HEK293 (cell line): ENCODE measurements around the gene INO80E.

Source experiments
- CTCF ChIP-seq: fragments of 450-650 bp; formaldehyde crosslinking; IDR thresholded peaks from 2 replicates; pipeline ENCODE4 v1.5.1; 2016; ENCODE audit warnings: missing biosample characterization, missing genetic modification characterization
- REST ChIP-seq: fragments of 450-650 bp; formaldehyde crosslinking; IDR thresholded peaks from 2 replicates; pipeline ENCODE4 v1.5.1; 2016; ENCODE audit warnings: missing biosample characterization, missing genetic modification characterization
- SP2 ChIP-seq: fragments of 450-650 bp; formaldehyde crosslinking; IDR thresholded peaks from 2 replicates; pipeline ENCODE4 v1.5.1; 2016; ENCODE audit warnings: missing biosample characterization, missing genetic modification characterization
- ZBTB21 ChIP-seq: fragments of 450-650 bp; formaldehyde crosslinking; IDR thresholded peaks from 2 replicates; pipeline ENCODE4 v1.5.1; 2017; ENCODE audit warnings: missing biosample characterization, missing genetic modification characterization
- ZNF157 ChIP-seq: fragments of 450-650 bp; formaldehyde crosslinking; IDR thresholded peaks from 2 replicates; pipeline ENCODE4 v1.5.1; 2016; ENCODE audit warnings: missing biosample characterization, missing genetic modification characterization
- ZNF24 ChIP-seq: fragments of 450-650 bp; formaldehyde crosslinking; IDR thresholded peaks from 2 replicates; pipeline ENCODE4 v1.5.1; 2016; ENCODE audit warnings: missing biosample characterization, missing genetic modification characterization
- ZNF362 ChIP-seq: fragments of 450-650 bp; formaldehyde crosslinking; IDR thresholded peaks from 2 replicates; pipeline ENCODE4 v1.5.1; 2016; ENCODE audit warnings: missing biosample characterization, missing genetic modification characterization
- ZNF670 ChIP-seq: fragments of 450-650 bp; formaldehyde crosslinking; IDR thresholded peaks from 2 replicates; pipeline ENCODE4 v1.5.1; 2016; ENCODE audit warnings: missing biosample characterization, missing genetic modification characterization, low read depth

- TF ChIP-seq ZNF670 (tag by site-specific recombination) = no peak
- no peak for TF ChIP-seq ZNF362
- TF ChIP-seq ZBTB21 = no peak
- TF ChIP-seq CTCF (tag by site-specific recombination) = no peak
- no peak for TF ChIP-seq ZNF24 (tag by site-specific recombination)
- TF ChIP-seq SP2 (tag by site-specific recombination) = no peak
- TF ChIP-seq ZNF157 (tag by site-specific recombination) = no peak
- no peak for TF ChIP-seq REST (tag by site-specific recombination)
Observed at GRCh38 chr16:30033270-30033669, 37.2 kb downstream of the INO80E start.
